OCI-LY1 (cell line): ENCODE measurements around the gene CCNQ.

ENCODE experiments used
- EZH2 ChIP-seq: fragments of 200-600 bp; sonication (generic), shearing (Covaris generic); IDR thresholded peaks from 2 replicates; pipeline ENCODE4 v1.8.0; 2017; ENCODE audit warnings: borderline replicate concordance, mixed run types, mild to moderate bottlenecking, antibody characterized with exemption, low read length, moderate library complexity, mixed read lengths
- TF ChIP-seq, protein P1 (sequence below): fragments of 200-600 bp; sonication (generic), shearing (Covaris generic); IDR thresholded peaks from 2 replicates; pipeline ENCODE4 v1.5.1; 2017; ENCODE audit warnings: mild to moderate bottlenecking, antibody characterized with exemption, low read length, moderate library complexity, mixed read lengths

DNA sequence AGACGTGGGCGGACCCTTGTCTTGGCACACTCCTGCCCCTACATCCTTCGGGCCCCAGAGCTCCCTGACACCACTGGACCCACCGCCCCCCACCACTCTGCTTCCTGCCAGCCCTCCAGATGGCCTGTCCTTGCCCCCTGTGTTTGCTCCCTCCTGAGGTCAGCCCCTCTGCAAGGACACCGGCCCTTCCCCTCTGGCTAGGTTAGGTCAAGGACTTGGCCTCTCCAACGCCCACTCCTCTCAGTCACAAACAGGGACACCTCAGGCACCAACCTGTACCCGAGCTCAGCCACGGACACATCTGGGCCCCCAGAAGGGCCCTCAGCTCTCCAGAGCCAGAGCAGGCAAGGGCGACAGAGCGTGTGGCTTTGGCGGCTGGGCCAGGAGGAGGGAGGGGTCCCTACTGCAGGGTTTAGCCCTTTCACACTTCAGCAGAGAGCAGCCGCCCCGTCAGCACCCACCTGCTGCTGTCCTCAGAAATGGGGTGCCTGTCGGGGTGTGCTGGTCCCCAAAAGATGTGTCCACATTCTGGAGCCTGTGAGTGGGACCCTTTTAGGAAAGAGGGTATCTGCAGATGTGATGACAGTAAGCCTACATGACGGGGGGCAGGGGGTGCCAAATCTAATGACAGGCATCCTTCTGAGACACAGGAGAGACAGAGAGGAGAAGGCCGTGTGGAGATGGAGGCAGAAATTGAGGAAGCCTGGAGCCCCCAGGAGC, 24.5 kb upstream of the CCNQ start:
- TF ChIP-seq, protein P1, sequence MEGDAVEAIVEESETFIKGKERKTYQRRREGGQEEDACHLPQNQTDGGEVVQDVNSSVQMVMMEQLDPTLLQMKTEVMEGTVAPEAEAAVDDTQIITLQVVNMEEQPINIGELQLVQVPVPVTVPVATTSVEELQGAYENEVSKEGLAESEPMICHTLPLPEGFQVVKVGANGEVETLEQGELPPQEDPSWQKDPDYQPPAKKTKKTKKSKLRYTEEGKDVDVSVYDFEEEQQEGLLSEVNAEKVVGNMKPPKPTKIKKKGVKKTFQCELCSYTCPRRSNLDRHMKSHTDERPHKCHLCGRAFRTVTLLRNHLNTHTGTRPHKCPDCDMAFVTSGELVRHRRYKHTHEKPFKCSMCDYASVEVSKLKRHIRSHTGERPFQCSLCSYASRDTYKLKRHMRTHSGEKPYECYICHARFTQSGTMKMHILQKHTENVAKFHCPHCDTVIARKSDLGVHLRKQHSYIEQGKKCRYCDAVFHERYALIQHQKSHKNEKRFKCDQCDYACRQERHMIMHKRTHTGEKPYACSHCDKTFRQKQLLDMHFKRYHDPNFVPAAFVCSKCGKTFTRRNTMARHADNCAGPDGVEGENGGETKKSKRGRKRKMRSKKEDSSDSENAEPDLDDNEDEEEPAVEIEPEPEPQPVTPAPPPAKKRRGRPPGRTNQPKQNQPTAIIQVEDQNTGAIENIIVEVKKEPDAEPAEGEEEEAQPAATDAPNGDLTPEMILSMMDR, result no peak
- no peak for TF ChIP-seq EZH2
